Retinal pigment epithelial cell (primary cell): ENCODE data around the gene MIP.
"Not testable (repeated sequence)": the region's sequence is repeated elsewhere in the genome, so short reads cannot be mapped to it uniquely, and the experiment has no call there.

Experiments
- DNase-seq: peaks from one replicate; pipeline ENCODE4 v3.0.0-alpha.2; 2010; ENCODE audit warnings: low read depth
- H3K4me3 ChIP-seq: 2 replicates; pipeline ENCODE4 v1.5.1; 2011; ENCODE audit warnings: mild to moderate bottlenecking, low read length, control low read depth, moderate library complexity
- CTCF ChIP-seq: conservative IDR thresholded peaks from 2 replicates; pipeline ENCODE4 v1.5.1; 2011; ENCODE audit warnings: low read depth, low read length, control low read depth, inconsistent platforms

Gene MIP

GRCh38 chr12:56413392-56413791 is 41.1 kb downstream of the MIP start:
- TF ChIP-seq CTCF, result no peak
- no peak for DNase-seq
- no peak overlapping the region for H3K4me3 ChIP-seq

- no peak for DNase-seq
- H3K4me3 ChIP-seq, result no peak overlapping the region
- TF ChIP-seq CTCF, result no peak
Observed at GRCh38 chr12:56411781-56412639, 42.4 kb downstream of the MIP start.

- no peak for TF ChIP-seq CTCF
- DNase-seq, result no peak
- H3K4me3 ChIP-seq, result no peak overlapping the region
Observed at GRCh38 chr12:56410768-56411167, 43.7 kb downstream of the MIP start.

GRCh38 chr12:56408799-56409417 is 45.5 kb downstream of the MIP start:
- TF ChIP-seq CTCF, result no peak
- DNase-seq, result no peak
- H3K4me3 ChIP-seq, result no peak overlapping the region

- not testable (repeated sequence) for H3K4me3 ChIP-seq, DNase-seq
Observed at GRCh38 chr12:56404227-56404626, 50.2 kb downstream of the MIP start.

GRCh38 chr12:56401612-56402011 is 52.8 kb downstream of the MIP start:
- not testable (repeated sequence) for H3K4me3 ChIP-seq

GRCh38 chr12:56401125-56401524 is 53.3 kb downstream of the MIP start:
- H3K4me3 ChIP-seq, DNase-seq: not testable (repeated sequence)

More at GRCh38 chr12:56401612-56402011, 52.8 kb downstream of the MIP start:
- not testable (repeated sequence) for DNase-seq
